K562 (cell line): ENCODE measurements around the gene ENKD1. TPM values are rescaled to one million over a fixed set of nuclear protein-coding genes. Genes with fewer than 3 reads are reported as not detected.

ENCODE experiments used
- ATAC-seq: fragments of 200-7000 bp; cut with Tn5 transposase; 3 replicates; pipeline ENCODE4 v1.9.1; 2020; ENCODE audit warnings: moderate library complexity
- BruUV-seq: library from RNA; stranded (reverse); fragments of 400-500 nt; replicated peaks from 2 replicates; lab custom pipeline; 2021; lab: Mats Ljungman, UMichigan
- CTCF ChIA-PET: fragments of 300-600 bp; formaldehyde crosslinking; extraction: SDS; loops from one replicate; lab custom pipeline; 2021; ENCODE audit warnings: low intra/inter-chr PET ratio; lab: Yijun Ruan, JAX
- POLR2A ChIA-PET: fragments of 300-600, 350-650 bp; sonication (Branson Sonifier 250); formaldehyde crosslinking; extraction: SDS; loops from one replicate; lab custom pipeline; 2021; ENCODE audit warnings: antibody characterized with exemption, inconsistent platforms; lab: Yijun Ruan, JAX
- DNase-seq, 4 experiments: peaks; one replicate each; pipeline versions ENCODE4 v3.0.0 to v3.0.0-alpha.2; 2011 to 2018; ENCODE audit warnings: low spot score in 3 of 4, mixed read lengths in 3 of 4; ENCODE audit errors: extremely low read depth in 1 of 4
- FAIRE-seq: peaks from 2 replicates; lab custom pipeline; 2011; peaks lifted over from hg19 to GRCh38; lab: Jason Lieb, UNC
- H2AFZ ChIP-seq: 2 replicates; pipeline ENCODE4 v1.6.0; 2011; ENCODE audit warnings: low read depth, low read length, control low read depth, inconsistent platforms
- H3K27ac ChIP-seq: fragments of 200-600 bp; 3 replicates; pipeline ENCODE4 v1.8.0; 2011; ENCODE audit warnings: low read depth, mild to moderate bottlenecking, control low read depth, inconsistent platforms, low read length, moderate library complexity, mixed read lengths; ENCODE audit errors: extremely low read depth
- H3K27me3 ChIP-seq, 2 experiments: fragments of 300-600 bp in 1 of 2; 2 replicates in 1 of 2; 3 replicates in 1 of 2; pipeline versions ENCODE4 v1.6.0 to v1.8.0; 2011; ENCODE audit warnings: inconsistent platforms in 2 of 2, low read length in 2 of 2, mild to moderate bottlenecking in 1 of 2, mixed read lengths in 1 of 2, moderate library complexity in 1 of 2; ENCODE audit not compliant: control insufficient read depth in 2 of 2, insufficient read depth in 2 of 2
- H3K36me3 ChIP-seq: fragments of 300-600 bp; 3 replicates; pipeline ENCODE4 v1.8.0; 2011; ENCODE audit warnings: mild to moderate bottlenecking, low read length, inconsistent platforms; ENCODE audit not compliant: control insufficient read depth, insufficient read depth
- H3K4me1 ChIP-seq, 2 experiments: fragments of 200-600 bp in 1 of 2; replicated peaks in 1 of 2; 2 replicates in 1 of 2; 3 replicates in 1 of 2; pipeline versions ENCODE4 v1.5.1 to v1.8.0; 2011; ENCODE audit warnings: inconsistent platforms in 2 of 2, low read length in 2 of 2, mild to moderate bottlenecking in 1 of 2, mixed read lengths in 1 of 2, moderate library complexity in 1 of 2; ENCODE audit not compliant: control insufficient read depth in 2 of 2, insufficient read depth in 2 of 2
- H3K4me2 ChIP-seq: 2 replicates; pipeline ENCODE4 v1.6.1; 2011; ENCODE audit warnings: low read length, control low read depth, inconsistent platforms, mixed read lengths; ENCODE audit not compliant: insufficient read depth
- H3K4me3 ChIP-seq: fragments of 200-600 bp; sonication (generic), shearing (Covaris generic); 2 replicates; pipeline ENCODE4 v1.5.1; 2016; ENCODE audit warnings: control low read depth, inconsistent platforms
- H3K79me2 ChIP-seq: fragments of 200-600 bp; 3 replicates; pipeline ENCODE4 v1.8.0; 2011; ENCODE audit warnings: low read length, inconsistent platforms; ENCODE audit not compliant: control insufficient read depth, insufficient read depth
- H3K9ac ChIP-seq, 2 experiments: 2 replicates each; pipeline versions ENCODE4 v1.6.0 to v1.6.1; 2011; ENCODE audit warnings: low read depth in 2 of 2, low read length in 2 of 2, control low read depth in 1 of 2, inconsistent platforms in 1 of 2, mild to moderate bottlenecking in 1 of 2, mixed read lengths in 1 of 2; ENCODE audit not compliant: insufficient read depth in 1 of 2
- H3K9me1 ChIP-seq: one replicate; pipeline ENCODE4 v1.6.0; 2011; ENCODE audit warnings: inconsistent platforms, mild to moderate bottlenecking, low read length, moderate library complexity; ENCODE audit not compliant: control insufficient read depth, insufficient read depth
- H3K9me3 ChIP-seq: replicated peaks from 2 replicates; pipeline ENCODE4 v1.5.1; 2011; ENCODE audit warnings: low read depth, low read length, inconsistent platforms; ENCODE audit not compliant: control insufficient read depth, insufficient read depth
- H4K20me1 ChIP-seq: replicated peaks from 2 replicates; pipeline ENCODE4 v1.6.1; 2011; ENCODE audit warnings: low read length, inconsistent platforms, mixed read lengths; ENCODE audit not compliant: control insufficient read depth, insufficient read depth
- E2F3 ChIP-seq: fragments of 250-450 bp; sonication (Bioruptor Pico); IDR thresholded peaks from 2 replicates; pipeline ENCODE4 v1.4.0; 2020; ENCODE audit warnings: mild to moderate bottlenecking
- HOXB6 ChIP-seq: fragments of 250-450 bp; sonication (Bioruptor Pico); IDR thresholded peaks from 2 replicates; pipeline ENCODE4 v1.5.1; 2022; ENCODE audit warnings: mild to moderate bottlenecking, borderline replicate concordance
- KHSRP ChIP-seq: fragments of 450-650 bp; IDR thresholded peaks from 2 replicates; pipeline ENCODE4 v1.6.1; 2017
- NEUROD1 ChIP-seq: fragments of 150-350 bp; IDR thresholded peaks from 2 replicates; pipeline ENCODE4 v1.6.1; 2014; ENCODE audit warnings: borderline replicate concordance, low read length, low read depth; ENCODE audit not compliant: partially characterized antibody
- RBM25 ChIP-seq: fragments of 200-400 bp; formaldehyde crosslinking; IDR thresholded peaks from 2 replicates; pipeline ENCODE4 v1.6.1; 2018; ENCODE audit warnings: low read length, low read depth, moderate library complexity; ENCODE audit not compliant: severe bottlenecking
- TAF15 ChIP-seq: fragments of 200-400 bp; formaldehyde crosslinking; IDR thresholded peaks from 2 replicates; pipeline ENCODE4 v1.6.1; 2017; ENCODE audit warnings: mild to moderate bottlenecking, low read depth, low read length, moderate library complexity
- TGIF2 ChIP-seq: sonication (generic); formaldehyde crosslinking; IDR thresholded peaks from 2 replicates; pipeline ENCODE4 v1.8.1; 2022; ENCODE audit warnings: mild to moderate bottlenecking, missing genetic modification reagents, moderate library complexity
- ZBTB17 ChIP-seq: fragments of 450-650 bp; formaldehyde crosslinking; IDR thresholded peaks from 2 replicates; pipeline ENCODE4 v1.4.0; 2020; ENCODE audit warnings: mild to moderate bottlenecking
- ZBTB8A ChIP-seq: fragments of 450-650 bp; IDR thresholded peaks from 2 replicates; pipeline ENCODE4 v1.6.1; 2018; ENCODE audit warnings: mild to moderate bottlenecking, moderate library complexity; ENCODE audit not compliant: partially characterized antibody
- ZNF57 ChIP-seq: fragments of 450-650 bp; formaldehyde crosslinking; IDR thresholded peaks from 2 replicates; pipeline ENCODE4 v1.4.0; 2020; ENCODE audit warnings: mild to moderate bottlenecking, moderate library complexity
- WGBS: fragments of 100-300 bp; shearing (Covaris generic); methylation state at CpG from one replicate; pipeline ENCODE4 v1.1.6; 2016; ENCODE audit warnings: low coverage, mixed read lengths; ENCODE audit not compliant: insufficient coverage; ENCODE audit errors: missing lambda C conversion rate; 5-methylcytosine and 5-hydroxymethylcytosine counted together
- in situ Hi-C: fragments of 300-500 bp; cut with MboI; formaldehyde crosslinking; loops from 4 replicates; pipeline ENCODE4 v1.15.0; 2018; ENCODE audit warnings: inconsistent platforms, mixed read lengths
- intact Hi-C: fragments of 100-400 bp; cut with micrococcal nuclease; formaldehyde crosslinking; loops from 2 replicates; pipeline ENCODE4 v1.14.2; 2022
- polyA plus RNA-seq, 8 experiments: library from polyadenylated mRNA; depleted of rRNA in 4 of 8; stranded (reverse) in 5 of 8; unstranded in 3 of 8; fragments of >200 nt; fragmentation: Nextera tagmentation in 2 of 8; fragmentation: Illumina TruSeq in 1 of 8; extraction: Ambion mirVana in 2 of 8; extraction: Trizol in 1 of 8; gene quantifications; 2 replicates each; pipeline versions ENCODE4 v1.2.1 to v1.2.3, GENCODE V29; 2011 to 2014; ENCODE audit warnings: inconsistent platforms in 1 of 8, missing spikeins in 1 of 8
- total RNA-seq, 7 experiments: library from RNA; depleted of rRNA in 6 of 7; stranded (reverse); fragments of >200 nt in 6 of 7; fragmentation: Illumina TruSeq in 2 of 7; extraction: Trizol in 2 of 7; gene quantifications; 2 replicates each; pipeline versions ENCODE4 v1.2.1 to v1.2.3, GENCODE V29; 2011 to 2021; ENCODE audit warnings: low replicate concordance in 1 of 7

The ENKD1 gene
- total and polyA plus RNA-seq, 9 of the 15 experiments (the other 6 are each of a cell fraction or from before 2014, with no cell fraction given) = 1.1 to 26.9 (median 8.3) TPM

DNA sequence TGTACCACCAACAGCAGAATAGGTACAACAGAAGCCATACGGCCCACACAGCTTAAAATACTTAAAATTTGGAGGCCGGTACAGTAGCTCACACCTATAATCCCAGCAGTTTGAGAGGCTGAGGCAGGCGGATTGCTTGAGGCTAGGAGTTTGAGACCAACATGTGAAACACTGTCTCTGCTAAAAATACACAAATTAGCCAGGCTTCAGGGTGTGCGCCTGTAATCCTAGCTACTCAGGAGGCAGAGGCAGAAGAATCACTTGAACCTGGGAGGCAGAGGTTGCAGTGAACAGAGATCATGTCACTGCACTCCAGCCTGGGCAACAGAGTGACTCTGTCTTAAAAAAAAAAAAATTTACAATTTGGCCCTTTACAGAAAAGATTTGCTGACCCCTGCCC is 35.6 kb upstream of the ENKD1 start:
- CTCF ChIA-PET = no interaction called here
- no peak overlapping the region for H3K4me2 ChIP-seq
- 75% methylated on average over 4 of the region's 4 CpGs for WGBS
- intact Hi-C loops = no loop called here
- H3K9me3 ChIP-seq = peaks cover 3% of the 10 kb centered on the region
- in situ Hi-C loops = no loop called here
- FAIRE-seq (no peak), DNase-seq (no peak), ATAC-seq (no peak)
- no peak overlapping the region for H3K27ac ChIP-seq
- H3K79me2 ChIP-seq = no peaks in the 10 kb centered on the region
- H3K9ac ChIP-seq = no peak overlapping the region
- peaks cover 8% of the 10 kb centered on the region; the same call in 1 of the 3 replicates for H3K36me3 ChIP-seq
- H4K20me1 ChIP-seq = no peaks in the 10 kb centered on the region
- H3K4me1 ChIP-seq = no peaks in the 10 kb centered on the region
- TF ChIP-seq ZNF57 (CRISPR knock-in tag) (no peak), E2F3 (CRISPR knock-in tag) (no peak), ZBTB8A (no peak), KHSRP (no peak), TAF15 (no peak), ZBTB17 (CRISPR knock-in tag) (no peak), NEUROD1 (no peak), TGIF2 (CRISPR knock-in tag) (no peak), HOXB6 (CRISPR knock-in tag) (no peak), RBM25 (no peak)
- no peaks in the 10 kb centered on the region for H3K27me3 ChIP-seq
- no peaks in the 10 kb centered on the region for H3K9me1 ChIP-seq
- H3K4me3 ChIP-seq = no peak overlapping the region
- POLR2A ChIA-PET = interaction anchor here (0.7 to 0.9 kb wide), 3 partner anchors 11 to 26 kb away, joined by 3 to 6 read pairs (median 3); no protein-coding TSS in a partner anchor
- no peak overlapping the region for H2AFZ ChIP-seq
- no TSS peak for BruUV-seq
